Muscle layer of colon (tissue), 2 donors: Measurements from ENCODE around the gene ATAD2B.

Experiments
- H3K27ac ChIP-seq: one replicate; pipeline ENCODE4 v1.7.0; 2013; ENCODE audit warnings: low read depth, mild to moderate bottlenecking, low read length, moderate library complexity
- H3K27me3 ChIP-seq, 2 donors: one replicate each; pipeline ENCODE4 v1.7.0; 2013; ENCODE audit warnings: low read length in 2 of 2, mild to moderate bottlenecking in 2 of 2; ENCODE audit not compliant: insufficient read depth in 2 of 2, control insufficient read depth in 1 of 2
- H3K36me3 ChIP-seq: one replicate; pipeline ENCODE4 v1.7.0; 2013; ENCODE audit warnings: mild to moderate bottlenecking, low read length; ENCODE audit not compliant: insufficient read depth
- H3K4me1 ChIP-seq: one replicate; pipeline ENCODE4 v1.7.0; 2013; ENCODE audit warnings: mild to moderate bottlenecking, low read length; ENCODE audit not compliant: insufficient read depth
- H3K4me3 ChIP-seq, 2 donors: one replicate each; pipeline ENCODE4 v1.7.0; 2013; ENCODE audit warnings: low read length in 2 of 2, low read depth in 1 of 2, mild to moderate bottlenecking in 1 of 2, moderate library complexity in 1 of 2
- H3K9ac ChIP-seq: one replicate; pipeline ENCODE4 v1.7.0; 2013; ENCODE audit warnings: low read length
- H3K9me3 ChIP-seq: one replicate; pipeline ENCODE4 v1.7.0; 2013; ENCODE audit warnings: mild to moderate bottlenecking, low read length
- donor health status: abdominal sarcoma.
- donor health status: Adenocarcinoma of cecum.

The ATAD2B gene

GRCh38 chr2:23828986-23829385 is 97.9 kb downstream of the ATAD2B start:
- Histone ChIP-seq H3K9me3 (no peaks in the 10 kb centered on the region), H3K4me3 (no peak overlapping the region), H3K4me1 (no peaks in the 10 kb centered on the region), H3K9ac (no peak overlapping the region), H3K27me3 (no peaks in the 10 kb centered on the region), H3K36me3 (no peaks in the 10 kb centered on the region), H3K27ac (no peak overlapping the region)

- no peak overlapping the region for H3K4me3 ChIP-seq
- H3K4me1 ChIP-seq = no peaks in the 10 kb centered on the region
- H3K27me3 ChIP-seq = no peaks in the 10 kb centered on the region
- no peaks in the 10 kb centered on the region for H3K36me3 ChIP-seq
- no peak overlapping the region for H3K27ac ChIP-seq
- H3K9me3 ChIP-seq = no peaks in the 10 kb centered on the region
- H3K9ac ChIP-seq = no peak overlapping the region
These were observed 98.5 kb downstream of the ATAD2B start for GRCh38 chr2:23828256-23828980.

DNA sequence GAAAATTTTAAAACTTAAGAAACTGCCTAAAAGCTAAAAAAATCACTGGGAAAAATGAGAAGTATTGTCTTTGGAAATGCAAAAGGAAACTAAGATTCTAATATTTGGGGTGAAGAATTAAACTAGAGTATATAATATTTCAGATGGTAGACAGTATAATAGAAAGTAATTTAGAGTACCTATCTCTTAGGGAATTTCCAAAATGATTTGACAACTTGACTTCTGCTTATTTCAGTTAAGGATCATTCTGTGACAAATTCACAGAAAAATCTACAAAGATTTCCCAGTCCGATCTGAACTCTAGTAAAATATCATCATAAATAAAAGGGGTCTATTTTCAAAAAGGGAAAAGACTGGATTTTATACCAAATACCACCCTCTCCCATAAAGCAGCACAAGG is 99.6 kb downstream of the ATAD2B start:
- Histone ChIP-seq H3K9me3 (no peaks in the 10 kb centered on the region), H3K4me3 (no peak overlapping the region), H3K27ac (no peak overlapping the region), H3K27me3 (no peaks in the 10 kb centered on the region), H3K9ac (no peak overlapping the region), H3K36me3 (peaks cover 3% of the 10 kb centered on the region), H3K4me1 (no peaks in the 10 kb centered on the region)

- H3K27me3 ChIP-seq = no peaks in the 10 kb centered on the region
- no peaks in the 10 kb centered on the region for H3K9me3 ChIP-seq
- peaks cover 8% of the 10 kb centered on the region for H3K36me3 ChIP-seq
- no peak overlapping the region for H3K9ac ChIP-seq
- H3K4me1 ChIP-seq = no peaks in the 10 kb centered on the region
- H3K27ac ChIP-seq = no peak overlapping the region
- no peak overlapping the region for H3K4me3 ChIP-seq
These were observed 100.2 kb downstream of the ATAD2B start for GRCh38 chr2:23826771-23827170.

GRCh38 chr2:23826040-23826439 is 100.9 kb downstream of the ATAD2B start:
- Histone ChIP-seq H3K36me3 (peaks cover 9% of the 10 kb centered on the region), H3K4me1 (no peaks in the 10 kb centered on the region), H3K9ac (no peak overlapping the region)

GRCh38 chr2:23824777-23825212 is 102.1 kb downstream of the ATAD2B start:
- Histone ChIP-seq H3K36me3 (peaks cover 9% of the 10 kb centered on the region), H3K9ac (no peak overlapping the region), H3K27ac (no peak overlapping the region), H3K4me3 (no peak overlapping the region), H3K4me1 (no peaks in the 10 kb centered on the region), H3K27me3 (no peaks in the 10 kb centered on the region), H3K9me3 (no peaks in the 10 kb centered on the region)

More at GRCh38 chr2:23826040-23826439, 100.9 kb downstream of the ATAD2B start:
- Histone ChIP-seq H3K27ac (no peak overlapping the region), H3K9me3 (no peaks in the 10 kb centered on the region), H3K27me3 (no peaks in the 10 kb centered on the region), H3K4me3 (no peak overlapping the region)

- H3K9ac ChIP-seq = no peak overlapping the region
- no peak overlapping the region for H3K4me3 ChIP-seq
- no peaks in the 10 kb centered on the region for H3K4me1 ChIP-seq
- H3K27ac ChIP-seq = no peak overlapping the region
- no peaks in the 10 kb centered on the region for H3K9me3 ChIP-seq
- H3K36me3 ChIP-seq = peaks cover 9% of the 10 kb centered on the region
- no peaks in the 10 kb centered on the region for H3K27me3 ChIP-seq
These were observed 103.1 kb downstream of the ATAD2B start for GRCh38 chr2:23823863-23824262.

DNA sequence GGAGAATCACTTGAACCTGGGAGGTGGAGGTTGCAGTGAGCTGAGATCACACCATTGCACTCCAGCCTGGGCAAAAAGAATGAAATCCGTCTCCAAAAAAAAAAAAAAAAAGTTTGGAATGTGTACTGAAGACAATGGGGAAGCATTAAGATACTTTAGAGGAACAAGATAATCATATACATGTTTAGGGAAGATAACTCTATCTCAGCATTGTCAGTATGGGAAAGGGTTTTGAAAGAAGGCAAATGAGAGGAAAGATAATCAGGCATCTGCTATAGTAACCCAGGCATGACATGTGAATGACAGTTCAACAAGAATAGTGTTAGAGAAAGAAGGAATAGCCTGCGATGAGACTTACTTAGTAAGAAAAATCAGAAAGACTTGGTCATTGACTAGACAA is 112.0 kb downstream of the ATAD2B start:
- H3K27me3 ChIP-seq = no peaks in the 10 kb centered on the region
- H3K27ac ChIP-seq = no peak overlapping the region
- H3K4me3 ChIP-seq = no peak overlapping the region
- H3K9me3 ChIP-seq = no peaks in the 10 kb centered on the region
- H3K36me3 ChIP-seq = peaks cover 9% of the 10 kb centered on the region
- no peak overlapping the region for H3K9ac ChIP-seq
- H3K4me1 ChIP-seq = no peaks in the 10 kb centered on the region

DNA sequence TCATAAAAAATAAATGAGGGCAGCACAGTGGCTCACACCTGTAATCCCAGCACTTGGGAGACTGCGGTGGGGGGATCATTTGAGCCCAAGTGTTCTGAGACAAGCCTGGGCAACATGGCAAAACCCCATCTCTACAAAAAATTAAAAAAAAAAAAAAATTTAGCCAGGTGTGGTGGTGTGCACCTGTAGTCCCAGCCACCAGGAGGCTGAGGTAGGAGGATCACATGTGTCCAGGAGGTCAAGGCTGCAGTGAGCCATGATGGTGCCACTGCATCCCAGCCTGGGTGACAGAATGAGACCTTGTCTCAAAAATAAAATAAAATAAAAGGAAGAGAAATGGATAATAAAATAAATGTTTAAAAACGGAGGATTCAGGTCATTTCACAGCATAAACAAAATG is 113.5 kb downstream of the ATAD2B start:
- no peak overlapping the region for H3K9ac ChIP-seq
- H3K4me1 ChIP-seq = no peaks in the 10 kb centered on the region
- H3K27ac ChIP-seq = no peak overlapping the region
- no peaks in the 10 kb centered on the region for H3K27me3 ChIP-seq
- H3K4me3 ChIP-seq = no peak overlapping the region
- peaks cover 23% of the 10 kb centered on the region for H3K36me3 ChIP-seq
- H3K9me3 ChIP-seq = no peaks in the 10 kb centered on the region

DNA sequence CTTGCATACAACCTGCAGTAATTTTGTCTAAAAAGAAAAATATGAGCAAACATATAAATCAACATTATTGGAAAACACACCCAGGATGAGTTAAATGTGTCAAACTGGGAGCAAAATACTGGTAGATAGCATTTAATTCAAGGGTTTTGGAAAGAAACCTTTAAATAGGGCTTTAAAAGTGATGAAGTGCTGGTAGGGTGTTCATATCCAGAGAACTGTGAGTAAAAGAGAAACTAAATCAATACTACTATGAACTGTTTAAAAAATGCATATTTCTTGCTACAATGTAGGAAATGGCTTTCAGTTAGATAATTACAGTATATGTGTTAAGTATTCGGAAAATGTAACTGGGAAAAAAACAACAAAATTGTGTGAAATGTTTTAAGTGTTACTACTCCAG is 117.8 kb downstream of the ATAD2B start:
- Histone ChIP-seq H3K4me3 (no peak overlapping the region), H3K27me3 (no peaks in the 10 kb centered on the region), H3K9ac (no peak overlapping the region), H3K4me1 (no peaks in the 10 kb centered on the region), H3K9me3 (no peaks in the 10 kb centered on the region), H3K36me3 (peaks cover 18% of the 10 kb centered on the region), H3K27ac (no peak overlapping the region)

DNA sequence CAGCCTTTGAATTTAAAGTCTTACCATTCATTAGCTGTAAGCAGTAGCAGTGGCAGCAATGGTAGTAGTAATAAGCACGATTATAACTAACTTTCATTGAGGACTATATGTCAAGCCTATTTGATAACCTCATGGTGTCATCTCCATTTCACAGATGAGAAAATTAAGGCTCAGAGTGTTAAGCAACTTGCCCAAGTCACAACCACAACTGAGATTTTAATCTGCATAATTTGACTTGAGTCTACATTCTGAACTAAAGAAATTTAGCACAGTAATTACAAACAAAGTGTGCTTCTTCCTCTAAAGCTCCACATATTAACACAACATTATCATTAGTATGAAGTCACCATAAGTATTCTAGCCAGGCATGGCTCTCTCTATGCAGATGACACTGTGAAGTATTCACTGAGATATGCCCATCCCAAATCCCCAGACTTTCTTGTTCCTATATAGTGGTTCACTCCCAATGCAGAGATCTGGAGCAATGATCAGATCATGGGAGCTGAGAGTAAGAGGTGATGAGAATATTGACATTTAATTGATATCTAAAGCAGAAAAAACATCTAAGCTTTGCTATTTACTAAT is 120.2 kb downstream of the ATAD2B start:
- Histone ChIP-seq H3K4me3 (no peak overlapping the region), H3K9me3 (no peaks in the 10 kb centered on the region), H3K9ac (no peak overlapping the region), H3K27ac (no peak overlapping the region), H3K36me3 (peaks cover 18% of the 10 kb centered on the region), H3K4me1 (peaks cover 4% of the 10 kb centered on the region), H3K27me3 (no peaks in the 10 kb centered on the region)

- peaks cover 18% of the 10 kb centered on the region for H3K36me3 ChIP-seq
- no peak overlapping the region for H3K27ac ChIP-seq
- no peak overlapping the region for H3K9ac ChIP-seq
- no peaks in the 10 kb centered on the region for H3K9me3 ChIP-seq
- no peaks in the 10 kb centered on the region for H3K27me3 ChIP-seq
- H3K4me3 ChIP-seq = no peak overlapping the region
- peaks cover 4% of the 10 kb centered on the region for H3K4me1 ChIP-seq
These were observed 120.7 kb downstream of the ATAD2B start for GRCh38 chr2:23806201-23806600.
